Muscle layer of colon (tissue), 2 donors: ENCODE results near the gene RUFY1.

Experiments
- H3K27ac ChIP-seq: one replicate; pipeline ENCODE4 v1.7.0; 2013; ENCODE audit warnings: low read depth, mild to moderate bottlenecking, low read length, moderate library complexity
- H3K27me3 ChIP-seq, 2 donors: one replicate each; pipeline ENCODE4 v1.7.0; 2013; ENCODE audit warnings: low read length in 2 of 2, mild to moderate bottlenecking in 2 of 2; ENCODE audit not compliant: insufficient read depth in 2 of 2, control insufficient read depth in 1 of 2
- H3K36me3 ChIP-seq: one replicate; pipeline ENCODE4 v1.7.0; 2013; ENCODE audit warnings: mild to moderate bottlenecking, low read length; ENCODE audit not compliant: insufficient read depth
- H3K4me1 ChIP-seq: one replicate; pipeline ENCODE4 v1.7.0; 2013; ENCODE audit warnings: mild to moderate bottlenecking, low read length; ENCODE audit not compliant: insufficient read depth
- H3K4me3 ChIP-seq, 2 donors: one replicate each; pipeline ENCODE4 v1.7.0; 2013; ENCODE audit warnings: low read length in 2 of 2, low read depth in 1 of 2, mild to moderate bottlenecking in 1 of 2, moderate library complexity in 1 of 2
- H3K9ac ChIP-seq: one replicate; pipeline ENCODE4 v1.7.0; 2013; ENCODE audit warnings: low read length
- H3K9me3 ChIP-seq: one replicate; pipeline ENCODE4 v1.7.0; 2013; ENCODE audit warnings: mild to moderate bottlenecking, low read length
- donor health status: abdominal sarcoma.
- donor health status: Adenocarcinoma of cecum.

The RUFY1 gene

GRCh38 chr5:179607160-179607931, 57.0 kb downstream of the RUFY1 start:
- Histone ChIP-seq H3K27ac (peak overlapping the region; percentile 60), H3K4me1 (peaks cover 43% of the 10 kb centered on the region), H3K36me3 (peaks cover 76% of the 10 kb centered on the region), H3K9me3 (no peaks in the 10 kb centered on the region), H3K27me3 (no peaks in the 10 kb centered on the region), H3K9ac (no peak overlapping the region), H3K4me3 (no peak overlapping the region)

DNA sequence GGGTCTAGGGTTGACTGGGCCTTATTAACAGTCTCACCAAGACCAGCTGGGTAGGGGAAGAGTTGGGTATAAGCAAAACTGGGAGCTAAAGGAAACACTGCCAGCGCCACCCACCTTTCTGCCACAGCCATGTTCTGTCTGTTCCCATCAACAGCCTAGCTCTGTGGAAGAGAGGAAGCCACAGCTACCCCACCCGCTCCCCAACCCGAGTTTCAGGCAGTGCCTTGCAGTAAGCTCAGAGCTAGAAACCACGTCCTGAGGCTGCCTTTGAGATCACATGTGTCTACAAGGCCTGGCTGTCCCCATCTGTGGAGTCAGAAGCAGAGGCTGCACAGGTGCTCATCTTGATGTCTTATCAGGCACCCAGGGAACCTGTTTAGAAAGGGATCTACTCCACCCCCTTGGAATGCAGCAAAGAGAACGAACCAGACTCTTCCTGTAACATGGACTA, 57.8 kb downstream of the RUFY1 start:
- Histone ChIP-seq H3K36me3 (peaks cover 78% of the 10 kb centered on the region), H3K27ac (peak overlapping the region; percentile 32), H3K4me3 (no peak overlapping the region), H3K9me3 (no peaks in the 10 kb centered on the region), H3K27me3 (no peaks in the 10 kb centered on the region), H3K4me1 (peaks cover 43% of the 10 kb centered on the region), H3K9ac (no peak overlapping the region)

DNA sequence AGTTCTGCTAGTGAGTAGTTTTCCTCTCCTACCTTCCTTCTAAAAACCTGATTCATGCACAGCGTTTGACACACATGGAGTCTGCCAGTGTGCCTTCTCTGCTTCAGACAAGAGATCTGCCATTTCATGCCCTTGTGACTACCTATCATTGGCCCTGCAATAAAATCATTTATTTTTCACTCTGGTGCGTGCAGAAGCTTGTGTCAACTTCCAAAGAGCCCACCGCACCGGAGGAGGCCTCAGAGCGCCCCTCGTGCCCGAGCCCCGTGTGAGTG, 59.4 kb downstream of the RUFY1 start:
- Histone ChIP-seq H3K27ac (no peak overlapping the region), H3K36me3 (peaks cover 85% of the 10 kb centered on the region), H3K27me3 (no peaks in the 10 kb centered on the region), H3K9ac (no peak overlapping the region), H3K4me1 (peaks cover 43% of the 10 kb centered on the region), H3K9me3 (no peaks in the 10 kb centered on the region), H3K4me3 (no peak overlapping the region)

DNA sequence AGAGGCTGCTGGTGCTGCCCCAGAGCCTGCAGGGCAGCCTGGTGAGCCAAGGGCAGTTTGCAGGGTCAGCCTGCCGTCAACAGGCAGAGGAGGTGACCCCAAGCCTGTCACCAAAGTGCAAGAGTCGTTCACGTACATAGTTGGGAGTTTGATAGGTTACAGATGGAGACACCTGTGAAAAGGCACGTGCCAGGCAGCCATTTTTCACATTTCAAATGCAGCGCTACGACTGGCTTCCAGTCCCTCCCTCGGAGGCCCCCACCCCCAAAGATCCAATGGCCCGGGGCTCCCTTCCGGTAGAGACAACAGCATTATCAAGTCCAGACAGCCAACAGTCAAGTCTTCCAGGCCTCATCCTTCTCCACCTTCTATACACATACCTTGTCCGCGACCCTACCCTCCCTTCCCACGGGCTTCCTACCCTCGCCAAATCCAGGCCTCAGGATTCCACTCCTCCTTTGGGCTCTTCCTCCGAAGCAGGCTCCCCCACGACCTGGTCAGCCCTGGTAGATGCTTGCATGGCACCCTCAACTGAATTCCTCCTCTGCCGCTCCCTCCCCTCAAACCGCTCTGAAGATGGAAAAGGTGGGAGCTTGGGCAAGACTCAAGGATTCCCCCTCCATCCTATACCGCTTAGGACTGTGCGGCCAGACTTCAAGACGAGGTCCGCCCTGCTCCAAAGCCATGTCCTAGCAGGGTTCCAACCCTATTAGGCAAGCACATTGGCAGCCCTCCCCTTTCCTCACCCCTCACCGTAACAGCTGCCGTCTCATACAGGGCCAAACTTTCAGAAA, 60.0 kb downstream of the RUFY1 start:
- Histone ChIP-seq H3K4me3 (no peak overlapping the region), H3K9me3 (no peaks in the 10 kb centered on the region), H3K27ac (no peak overlapping the region), H3K4me1 (peaks cover 44% of the 10 kb centered on the region), H3K9ac (no peak overlapping the region), H3K36me3 (peaks cover 90% of the 10 kb centered on the region), H3K27me3 (no peaks in the 10 kb centered on the region)

- peaks cover 94% of the 10 kb centered on the region for H3K36me3 ChIP-seq
- H3K4me3 ChIP-seq: no peak overlapping the region
- no peak overlapping the region for H3K27ac ChIP-seq
- H3K4me1 ChIP-seq: peaks cover 46% of the 10 kb centered on the region
- H3K9me3 ChIP-seq: no peaks in the 10 kb centered on the region
- H3K9ac ChIP-seq: no peak overlapping the region
- no peaks in the 10 kb centered on the region for H3K27me3 ChIP-seq
These were observed 60.5 kb downstream of the RUFY1 start for GRCh38 chr5:179610903-179611265.

DNA sequence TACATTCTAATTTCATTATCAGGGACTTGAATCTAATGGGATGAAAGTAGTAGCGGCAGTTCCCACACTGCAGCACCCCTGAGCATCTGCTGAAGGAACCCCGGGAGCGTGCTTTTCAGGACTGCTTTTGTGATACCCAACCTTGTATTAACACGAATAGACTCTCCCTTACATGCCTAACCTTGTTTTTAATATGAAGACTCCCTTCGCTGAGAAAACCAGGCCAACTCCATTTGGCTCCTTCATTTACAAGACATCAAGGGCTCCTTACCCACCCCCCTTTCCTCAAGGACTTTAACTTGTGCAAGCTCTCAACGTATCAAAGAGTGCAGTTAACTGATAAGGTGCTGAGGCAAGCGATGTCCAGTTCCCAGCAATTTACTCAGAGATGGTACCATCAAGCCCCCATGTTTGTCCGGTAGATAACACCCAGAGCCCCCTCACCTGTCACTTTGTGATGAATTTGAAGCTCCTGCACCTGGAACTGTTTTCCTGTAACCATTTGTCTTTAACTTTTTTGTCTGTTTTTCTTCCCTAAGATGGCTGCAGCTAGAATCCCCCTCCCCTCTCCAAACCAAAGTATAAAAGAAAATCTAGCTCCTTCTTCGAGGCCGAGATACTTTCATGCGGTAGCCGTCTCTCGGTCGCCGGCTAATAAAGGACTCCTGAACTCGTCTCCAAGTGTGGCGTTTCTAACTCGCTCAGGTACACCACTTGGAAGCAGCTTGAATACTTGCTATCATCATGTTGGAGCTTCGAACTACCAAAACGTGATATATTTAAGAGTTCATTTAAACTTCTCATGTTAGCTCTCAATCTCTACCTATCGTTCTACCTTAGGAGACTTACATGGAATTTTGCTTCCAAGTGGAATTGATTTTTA, 62.5 kb downstream of the RUFY1 start:
- Histone ChIP-seq H3K27me3 (no peaks in the 10 kb centered on the region), H3K36me3 (peaks cover 95% of the 10 kb centered on the region), H3K4me1 (peaks cover 38% of the 10 kb centered on the region), H3K9me3 (no peaks in the 10 kb centered on the region), H3K27ac (no peak overlapping the region), H3K4me3 (no peak overlapping the region), H3K9ac (no peak overlapping the region)

GRCh38 chr5:179613460-179614071, 63.2 kb downstream of the RUFY1 start:
- no peak overlapping the region for H3K9ac ChIP-seq
- H3K27ac ChIP-seq: no peak overlapping the region
- H3K4me1 ChIP-seq: peaks cover 37% of the 10 kb centered on the region
- H3K4me3 ChIP-seq: no peak overlapping the region
- H3K27me3 ChIP-seq: no peaks in the 10 kb centered on the region
- H3K36me3 ChIP-seq: peaks cover 95% of the 10 kb centered on the region
- H3K9me3 ChIP-seq: no peaks in the 10 kb centered on the region

DNA sequence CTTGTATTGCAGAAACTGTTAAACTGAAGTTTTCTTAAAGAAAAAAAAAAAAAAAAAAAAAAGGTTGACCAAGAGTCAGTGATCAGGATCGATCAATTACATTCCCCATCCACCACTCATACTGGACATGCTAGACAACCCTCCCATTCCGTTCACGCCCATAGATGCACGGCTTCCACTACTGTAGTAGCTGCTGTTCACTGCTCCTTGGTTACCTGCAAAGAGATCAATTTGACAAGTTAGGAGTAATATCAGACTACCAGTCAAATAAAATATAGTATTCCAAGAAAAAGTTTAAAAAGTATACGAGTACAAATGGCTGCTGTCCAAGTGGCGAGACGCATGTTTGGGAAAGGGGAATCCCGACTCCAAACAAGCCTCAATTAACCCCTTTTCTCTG, 64.4 kb downstream of the RUFY1 start:
- no peaks in the 10 kb centered on the region for H3K27me3 ChIP-seq
- no peak overlapping the region for H3K4me3 ChIP-seq
- H3K36me3 ChIP-seq: peaks cover 93% of the 10 kb centered on the region
- H3K4me1 ChIP-seq: peaks cover 49% of the 10 kb centered on the region
- no peak overlapping the region for H3K27ac ChIP-seq
- no peak overlapping the region for H3K9ac ChIP-seq
- H3K9me3 ChIP-seq: no peaks in the 10 kb centered on the region

- no peak overlapping the region for H3K9ac ChIP-seq
- H3K4me3 ChIP-seq: no peak overlapping the region
- peaks cover 53% of the 10 kb centered on the region for H3K4me1 ChIP-seq
- no peaks in the 10 kb centered on the region for H3K9me3 ChIP-seq
- H3K27me3 ChIP-seq: no peaks in the 10 kb centered on the region
- peaks cover 89% of the 10 kb centered on the region for H3K36me3 ChIP-seq
- H3K27ac ChIP-seq: no peak overlapping the region
These were observed 64.8 kb downstream of the RUFY1 start for GRCh38 chr5:179615203-179615602.

- Histone ChIP-seq H3K36me3 (peaks cover 89% of the 10 kb centered on the region), H3K4me3 (no peak overlapping the region), H3K4me1 (peaks cover 53% of the 10 kb centered on the region), H3K27me3 (no peaks in the 10 kb centered on the region), H3K9ac (no peak overlapping the region), H3K27ac (no peak overlapping the region), H3K9me3 (no peaks in the 10 kb centered on the region)
These were observed 65.7 kb downstream of the RUFY1 start for GRCh38 chr5:179616002-179616594.

GRCh38 chr5:179617930-179618329, 67.6 kb downstream of the RUFY1 start:
- no peak overlapping the region for H3K27ac ChIP-seq
- no peaks in the 10 kb centered on the region for H3K27me3 ChIP-seq
- no peak overlapping the region for H3K4me3 ChIP-seq
- peaks cover 49% of the 10 kb centered on the region for H3K4me1 ChIP-seq
- H3K36me3 ChIP-seq: peaks cover 84% of the 10 kb centered on the region
- no peaks in the 10 kb centered on the region for H3K9me3 ChIP-seq
- no peak overlapping the region for H3K9ac ChIP-seq
